T47D (cell line): ENCODE measurements around the gene FSTL4.

Source experiments
- DNase-seq, 2 experiments: peaks; one replicate each; pipeline versions ENCODE4 v3.0.0 to v3.0.0-alpha.2; 2011 to 2012; ENCODE audit warnings: low read depth in 1 of 2, low spot score in 1 of 2
- JUND ChIP-seq: IDR thresholded peaks from 2 replicates; pipeline ENCODE4 v1.6.1; 2012; ENCODE audit warnings: low read depth
- in situ Hi-C: cut with HindIII; loops from 2 replicates; pipeline ENCODE4 v1.10.0; 2016; ENCODE audit warnings: low sequenced_read_pairs, low pct_unique_long_range_greater_than_20kb

Gene FSTL4

DNA sequence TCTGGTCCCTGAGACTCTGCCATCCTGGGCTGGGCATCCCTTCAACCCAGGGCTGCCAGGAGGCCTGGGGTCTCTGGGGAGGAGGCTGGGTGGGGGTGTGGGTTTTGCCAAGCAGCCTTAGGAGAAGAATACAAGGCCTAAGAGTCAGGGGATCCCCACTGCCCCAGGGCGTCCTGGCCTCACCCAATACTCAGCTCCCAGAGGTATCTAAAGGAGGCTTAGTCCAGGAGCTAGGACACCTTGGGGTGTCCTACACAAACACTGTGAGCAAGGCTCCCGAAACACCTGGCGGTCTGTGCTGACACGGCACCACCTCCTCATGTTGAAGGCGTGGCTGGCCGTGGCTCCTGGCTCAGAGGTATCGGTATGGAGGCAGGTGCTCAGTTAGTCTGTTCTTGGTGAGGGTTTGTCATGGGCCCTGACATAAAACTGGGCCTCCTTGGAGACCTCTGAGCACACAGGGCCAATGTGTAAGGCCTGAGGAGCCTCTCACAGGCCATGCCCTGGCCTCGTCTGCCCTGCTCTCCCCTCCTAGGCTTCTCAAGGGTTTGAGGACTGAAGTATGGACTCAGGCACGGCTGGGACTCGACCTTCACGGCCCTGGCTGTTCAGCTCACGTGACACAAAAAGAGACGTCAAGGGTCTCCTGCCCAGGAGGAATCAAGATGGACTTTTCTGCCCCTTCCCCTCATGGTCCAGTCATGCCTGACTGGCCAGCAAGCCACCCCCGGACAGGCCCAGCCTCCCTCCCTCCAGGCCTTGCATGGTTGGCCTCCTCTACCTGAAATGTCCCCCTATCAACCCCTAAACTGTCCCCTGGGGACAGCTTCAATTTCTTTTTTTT lies 277.3 kb downstream of the FSTL4 start:
- no peak for TF ChIP-seq JUND
- in situ Hi-C loops: no loop called here
- no peak for DNase-seq

GRCh38 chr5:133333326-133334150 lies 278.8 kb downstream of the FSTL4 start:
- in situ Hi-C loops: no loop called here
- DNase-seq: no peak
- no peak for TF ChIP-seq JUND

DNA sequence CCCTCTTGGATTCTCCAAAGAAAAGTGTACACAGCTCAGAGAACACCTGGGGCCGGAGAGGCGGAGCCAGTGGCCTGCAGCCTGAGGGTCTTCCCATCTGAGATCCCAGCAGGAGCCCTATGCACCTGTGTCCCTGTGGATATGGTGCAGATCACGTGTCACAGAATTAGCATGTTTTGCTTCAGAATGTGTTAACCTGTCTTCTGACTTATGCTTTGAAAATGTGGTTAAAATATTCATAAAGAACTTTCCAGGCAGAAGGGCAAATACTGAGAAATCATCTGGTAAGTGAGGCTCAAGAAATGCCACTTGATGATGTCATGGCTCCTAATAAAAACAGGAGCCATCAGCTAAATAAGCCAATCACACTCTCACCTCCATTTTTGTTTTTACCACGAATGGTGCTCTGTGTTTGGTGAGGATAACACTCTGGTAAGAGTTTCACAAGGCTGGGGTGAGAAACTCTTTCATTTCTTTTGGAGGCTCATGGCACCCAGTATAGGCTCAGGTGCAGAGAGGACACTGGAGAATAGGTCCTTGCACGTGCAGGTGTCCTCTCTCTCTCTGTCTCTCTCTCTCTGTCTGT lies 279.8 kb downstream of the FSTL4 start:
- TF ChIP-seq JUND: no peak
- DNase-seq: no peak
- in situ Hi-C loops: no loop called here

DNA sequence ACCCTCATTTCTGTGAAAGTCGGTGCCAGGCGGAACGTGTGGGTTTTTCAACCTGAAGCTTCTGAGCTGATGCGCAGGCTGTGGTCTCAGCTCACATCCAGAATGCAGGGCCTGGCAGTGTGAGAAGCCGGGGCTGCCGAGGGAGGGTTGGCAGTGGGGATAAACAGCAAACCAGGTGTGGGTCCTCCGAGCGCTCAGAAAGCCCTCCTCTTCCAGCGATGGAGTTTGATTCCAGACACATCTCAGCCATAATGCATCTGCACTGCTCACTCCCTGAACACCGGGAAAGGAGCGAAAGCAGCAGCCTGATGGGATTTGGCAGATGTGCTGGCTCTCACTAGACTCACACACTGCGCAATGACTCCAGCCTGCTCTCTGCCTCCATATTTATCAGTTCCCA lies 280.4 kb downstream of the FSTL4 start:
- no peak for TF ChIP-seq JUND
- no peak for DNase-seq
- in situ Hi-C loops: no loop called here

DNA sequence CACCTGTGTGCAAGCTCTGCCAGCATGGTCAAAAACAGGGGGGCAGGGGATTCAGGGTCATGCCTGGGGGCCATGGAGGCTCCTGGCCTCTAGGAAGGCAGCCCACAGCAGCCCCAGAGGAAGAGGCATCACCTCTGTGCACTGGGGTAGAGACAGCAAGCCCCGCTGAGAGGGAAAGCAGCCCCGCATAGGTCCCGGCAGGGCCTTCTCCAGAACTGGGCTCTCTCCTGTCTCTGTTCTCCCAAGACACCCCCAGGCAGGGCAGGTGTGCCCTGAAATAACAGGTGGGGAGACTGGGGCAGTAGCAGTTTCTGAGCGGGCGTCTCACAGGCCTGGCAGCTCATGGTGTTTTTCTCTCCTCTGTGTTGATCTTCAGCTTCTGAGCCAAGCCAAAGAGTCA lies 281.4 kb downstream of the FSTL4 start:
- no peak for DNase-seq
- in situ Hi-C loops: no loop called here
- no peak for TF ChIP-seq JUND

DNA sequence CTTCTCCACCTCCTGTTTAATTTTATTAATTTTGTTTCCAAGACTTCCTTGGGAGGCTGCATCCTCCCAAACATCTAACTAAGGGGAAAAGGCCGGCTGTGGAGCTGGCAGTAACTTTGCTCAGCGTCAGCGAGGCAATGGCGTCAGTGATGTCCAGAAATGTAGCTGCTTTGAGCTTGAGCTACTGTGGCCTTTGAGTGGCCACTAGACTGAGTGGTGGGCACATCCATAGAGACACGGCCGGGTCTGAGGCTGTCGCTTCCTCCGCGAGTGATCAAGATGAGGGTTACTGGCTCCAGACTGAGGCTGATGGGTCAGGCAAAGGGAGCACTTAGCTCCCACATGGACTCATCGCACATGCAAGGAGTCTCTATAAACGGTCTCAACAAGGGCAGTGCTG lies 283.5 kb downstream of the FSTL4 start:
- no peak for DNase-seq
- no peak for TF ChIP-seq JUND
- in situ Hi-C loops: no loop called here

- no peak for DNase-seq
- TF ChIP-seq JUND: no peak
- in situ Hi-C loops: no loop called here
These were observed 284.4 kb downstream of the FSTL4 start for GRCh38 chr5:133327946-133328401.

GRCh38 chr5:133326361-133326760 lies 286.0 kb downstream of the FSTL4 start:
- no peak for DNase-seq
- no peak for TF ChIP-seq JUND

DNA sequence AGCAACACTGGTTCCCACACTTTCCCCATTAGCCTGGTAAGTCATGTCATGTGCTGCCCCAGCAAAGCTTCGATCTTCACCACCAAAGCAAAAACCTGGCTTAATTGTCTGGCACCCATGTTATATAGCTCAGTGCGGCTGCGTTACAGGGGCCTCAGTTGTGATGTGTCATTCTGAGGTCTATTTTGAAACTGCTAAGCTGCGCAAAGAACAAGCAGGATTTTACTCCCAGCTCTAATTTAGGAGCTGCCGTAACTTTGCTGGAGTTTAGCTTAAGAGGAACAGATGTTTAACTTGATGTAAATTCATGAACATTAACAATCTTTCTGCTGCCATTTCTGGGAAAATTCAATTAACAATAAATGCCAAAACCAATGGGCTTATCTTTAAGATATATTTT lies 286.5 kb downstream of the FSTL4 start:
- no peak for TF ChIP-seq JUND
- no peak for DNase-seq
- in situ Hi-C loops: no loop called here

More at GRCh38 chr5:133326361-133326760, 286.0 kb downstream of the FSTL4 start:
- in situ Hi-C loops: no loop called here

- no peak for TF ChIP-seq JUND
- DNase-seq: no peak
- in situ Hi-C loops: no loop called here
These were observed 287.4 kb downstream of the FSTL4 start for GRCh38 chr5:133324926-133325325.

- in situ Hi-C loops: no loop called here
- no peak for DNase-seq
- no peak for TF ChIP-seq JUND
These were observed 288.6 kb downstream of the FSTL4 start for GRCh38 chr5:133323494-133324457.

DNA sequence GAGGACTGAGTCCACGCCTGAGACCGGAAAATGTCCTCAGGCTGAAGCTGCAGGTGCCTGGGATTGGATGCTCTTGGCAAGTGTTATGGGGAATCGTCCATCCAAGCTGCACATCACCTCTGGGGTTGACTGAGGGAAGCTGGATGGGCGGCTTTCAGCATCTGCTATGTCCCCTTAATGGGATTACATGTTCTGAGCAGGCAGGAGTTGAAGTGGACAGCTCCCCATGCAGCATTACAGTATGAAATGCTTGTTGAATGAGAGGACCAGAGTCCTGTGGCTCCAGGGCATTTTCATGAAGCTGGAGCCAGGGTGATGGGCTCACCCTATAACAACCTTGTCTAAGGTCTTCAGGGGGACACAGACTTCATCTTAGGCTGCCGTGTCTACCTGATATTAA lies 289.6 kb downstream of the FSTL4 start:
- in situ Hi-C loops: no loop called here
- TF ChIP-seq JUND: no peak
- peak in 1 of 2 experiments; percentile 20 for DNase-seq
